GOT3 (cell line): ENCODE measurements around the gene NXT1.

Experiments used
- DNase-seq: peaks from one replicate; lab custom pipeline; 2025; ENCODE audit warnings: mixed read lengths; lab: John Stamatoyannopoulos, UW

The NXT1 gene

DNA sequence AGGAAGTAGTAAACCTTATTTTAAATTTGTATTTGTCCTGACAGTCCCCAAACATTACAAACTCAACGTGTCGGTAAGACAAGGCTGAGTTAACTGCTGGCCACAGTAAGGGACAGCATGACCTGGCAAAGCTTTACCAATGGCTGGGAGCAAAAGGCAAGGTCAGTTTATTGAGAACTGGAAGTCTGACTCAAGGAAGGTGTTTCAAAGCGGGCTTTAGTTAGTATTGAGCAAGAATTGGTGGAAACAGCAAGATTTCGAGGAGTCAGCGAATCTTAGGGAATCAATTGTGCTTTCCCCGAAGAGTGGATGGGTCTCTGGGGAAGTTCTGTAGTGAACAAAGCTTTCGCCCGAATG is 10.5 kb downstream of the NXT1 start:
- no peak for DNase-seq

DNA sequence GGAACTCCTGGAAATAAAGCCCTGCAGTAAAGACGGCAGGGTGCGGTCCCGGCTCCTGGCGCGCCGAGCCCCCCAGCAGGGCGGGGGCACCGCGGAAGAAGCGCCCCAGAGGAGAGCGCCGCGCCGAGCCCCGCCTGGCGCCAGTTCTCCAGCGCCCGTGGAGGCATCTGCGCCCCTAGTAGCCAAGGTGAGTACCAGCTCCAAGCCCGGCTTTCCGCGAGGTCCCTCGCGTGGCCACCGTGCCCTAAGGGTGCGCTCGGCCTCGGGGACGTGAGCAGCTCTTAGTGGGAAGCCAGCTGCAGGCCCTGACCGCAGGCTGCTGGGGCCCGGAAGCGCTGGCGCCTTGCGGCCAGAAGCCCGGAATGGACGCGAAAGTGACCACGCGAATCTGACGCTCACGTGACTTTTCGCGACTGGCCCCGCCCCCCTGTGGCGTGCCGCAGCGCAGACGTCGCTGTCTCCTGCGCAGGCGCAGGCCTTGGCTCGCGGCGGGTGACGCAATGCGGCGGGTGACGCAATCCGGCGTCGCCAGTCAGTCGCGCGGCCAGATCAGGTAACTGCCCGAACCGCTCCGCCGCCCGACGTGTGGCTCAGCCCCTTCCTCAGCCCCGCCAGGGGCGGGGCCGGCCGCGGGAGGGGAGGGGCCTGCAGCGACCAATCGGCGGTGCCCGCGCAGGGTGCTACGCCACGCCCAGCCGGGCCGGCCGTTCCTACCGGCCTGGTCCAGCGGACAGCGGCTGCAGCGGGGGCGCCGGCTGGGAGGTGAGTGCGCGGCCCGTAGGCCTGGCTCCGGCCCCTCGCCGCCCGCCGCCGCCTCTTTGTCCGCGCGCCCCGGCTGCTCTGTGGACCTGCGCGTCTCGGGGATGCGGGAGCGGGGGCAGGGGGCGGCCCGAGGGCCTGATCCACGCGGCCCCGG is 11.1 kb downstream of the NXT1 start, which contains the start of gene GZF1:
Gene GZF1, plus strand, starts transcription at position 707 of the 916 bp plus-strand sequence. CDS start 2,202 bp downstream, outside the sequence.
- DNase-seq = peak; percentile 99

DNA sequence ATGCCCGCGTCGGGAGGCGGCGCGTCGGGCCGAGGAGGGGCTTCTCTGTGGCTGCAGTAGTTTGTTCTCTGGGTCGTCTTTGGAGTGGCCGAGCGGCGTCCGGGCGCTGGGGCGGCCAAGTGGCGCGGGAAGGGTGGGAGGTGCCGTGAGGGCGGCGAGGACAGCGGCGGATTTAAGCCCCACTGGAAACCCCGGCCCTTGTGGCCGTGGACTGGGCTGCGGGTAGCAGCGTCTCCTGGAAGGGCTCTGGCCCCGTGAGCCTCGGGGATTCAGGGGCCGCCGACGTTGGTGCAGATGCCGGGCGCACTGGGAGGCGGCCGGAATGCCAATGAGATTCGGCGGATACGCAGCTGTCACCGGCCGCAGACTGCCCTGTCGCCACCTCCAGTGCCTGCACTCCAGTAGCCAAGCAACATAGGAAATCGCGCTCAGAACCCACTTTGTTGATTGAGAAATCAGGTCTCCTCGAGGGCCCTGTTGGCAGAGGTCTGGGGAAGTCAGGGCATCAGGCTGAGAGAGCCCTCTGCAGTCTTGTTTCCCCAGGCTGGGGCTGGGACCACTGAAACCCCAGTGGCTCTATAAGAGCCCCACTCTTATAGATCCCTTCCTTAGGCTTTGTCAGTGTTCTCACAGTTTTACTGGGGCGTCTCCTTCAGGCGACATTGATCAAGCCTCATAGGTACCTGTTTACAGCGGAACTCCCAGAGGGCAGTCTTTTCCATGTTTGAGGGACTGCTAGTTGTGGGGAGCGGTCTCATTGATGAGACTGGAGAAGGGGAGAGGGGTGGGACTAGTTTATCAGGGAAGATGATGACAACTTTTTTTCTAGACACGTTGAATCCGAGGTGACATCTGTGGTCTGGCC is 12.0 kb downstream of the NXT1 start:
- DNase-seq = no peak

DNA sequence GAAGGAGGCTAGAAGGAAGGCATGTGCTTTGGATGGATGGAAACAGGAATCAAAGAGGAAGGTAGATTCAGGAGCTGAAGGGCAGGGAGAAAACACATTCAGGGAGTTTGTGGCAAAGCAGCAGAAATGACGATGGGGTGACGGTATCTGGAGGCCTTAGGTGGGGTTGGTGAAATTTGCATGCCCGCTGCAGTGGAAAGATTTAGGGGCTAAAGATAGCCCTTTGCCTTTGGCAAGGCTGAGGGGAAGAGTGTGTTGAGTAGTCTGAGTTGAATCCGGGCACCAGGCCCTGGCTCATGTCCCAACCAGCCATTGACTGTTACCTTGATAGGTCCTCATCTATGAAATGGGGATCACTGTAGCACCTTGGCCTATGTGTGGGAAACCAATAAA is 12.7 kb downstream of the NXT1 start:
- no peak for DNase-seq

DNA sequence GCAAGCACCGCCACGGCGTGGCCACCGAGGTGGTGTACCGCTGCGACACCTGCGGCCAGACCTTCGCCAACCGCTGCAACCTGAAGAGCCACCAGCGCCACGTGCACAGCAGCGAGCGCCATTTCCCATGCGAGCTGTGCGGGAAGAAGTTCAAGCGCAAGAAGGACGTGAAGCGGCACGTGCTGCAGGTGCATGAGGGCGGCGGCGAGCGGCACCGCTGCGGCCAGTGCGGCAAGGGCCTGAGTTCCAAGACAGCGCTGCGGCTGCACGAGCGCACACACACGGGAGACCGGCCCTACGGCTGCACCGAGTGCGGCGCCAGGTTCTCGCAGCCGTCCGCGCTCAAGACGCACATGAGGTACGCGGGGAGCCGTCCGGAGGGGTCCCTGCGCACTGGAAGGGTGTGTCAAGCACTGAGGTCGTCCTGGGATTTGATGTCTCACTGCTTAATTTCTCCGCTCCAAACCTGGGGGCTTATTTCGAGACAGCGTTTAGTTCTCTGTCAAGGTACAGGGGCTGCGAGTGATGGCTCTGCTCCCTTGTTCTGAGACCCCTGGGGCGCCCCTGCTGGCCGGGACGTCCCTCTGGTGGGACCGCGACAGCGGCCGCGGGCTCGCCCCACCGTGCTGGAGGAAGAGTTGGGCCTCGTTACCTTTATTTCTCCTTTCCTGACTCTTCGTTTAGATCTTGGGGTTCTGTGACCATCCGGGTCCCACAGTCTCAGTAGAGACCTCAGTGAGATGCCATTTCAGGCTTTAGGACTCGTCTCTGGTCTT is 15.0 kb downstream of the NXT1 start:
- no peak for DNase-seq

DNA sequence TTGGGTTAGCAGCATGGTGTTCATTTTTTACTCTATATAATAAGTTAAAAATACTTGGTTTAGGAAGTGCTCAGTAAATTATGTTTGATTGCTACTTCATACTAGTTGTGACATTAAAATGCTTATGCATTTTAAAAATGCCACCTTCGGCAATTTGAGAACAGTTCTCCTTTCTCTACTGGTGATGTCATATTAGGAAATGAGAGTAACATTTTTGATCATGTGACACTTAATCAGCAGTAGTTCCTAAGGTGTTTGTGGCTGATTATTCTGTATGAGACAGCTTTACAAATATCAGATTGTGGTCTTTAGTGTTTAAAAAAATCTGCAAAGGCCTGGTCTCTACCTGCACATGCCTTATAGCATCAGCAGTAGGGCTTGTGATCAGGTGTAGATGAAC is 15.8 kb downstream of the NXT1 start:
- no peak for DNase-seq

DNA sequence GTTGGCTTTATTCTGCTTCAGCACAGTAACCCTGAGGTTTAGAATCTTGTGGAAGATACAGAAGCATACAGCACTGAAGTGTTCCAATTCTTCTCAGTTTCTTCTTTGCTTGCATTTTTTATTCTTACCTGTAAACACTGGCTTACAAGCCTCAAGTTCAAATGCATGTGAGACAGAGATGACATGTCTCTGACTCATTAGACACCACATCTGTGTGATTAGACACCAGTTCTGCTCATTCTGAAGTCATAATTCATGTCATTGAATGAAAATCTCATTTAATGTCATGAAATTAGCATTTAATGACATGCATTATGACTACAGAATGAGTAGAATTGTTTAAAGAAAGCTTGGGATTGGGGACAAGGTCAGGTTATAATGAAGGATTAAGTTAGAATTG is 17.2 kb downstream of the NXT1 start:
- no peak for DNase-seq

DNA sequence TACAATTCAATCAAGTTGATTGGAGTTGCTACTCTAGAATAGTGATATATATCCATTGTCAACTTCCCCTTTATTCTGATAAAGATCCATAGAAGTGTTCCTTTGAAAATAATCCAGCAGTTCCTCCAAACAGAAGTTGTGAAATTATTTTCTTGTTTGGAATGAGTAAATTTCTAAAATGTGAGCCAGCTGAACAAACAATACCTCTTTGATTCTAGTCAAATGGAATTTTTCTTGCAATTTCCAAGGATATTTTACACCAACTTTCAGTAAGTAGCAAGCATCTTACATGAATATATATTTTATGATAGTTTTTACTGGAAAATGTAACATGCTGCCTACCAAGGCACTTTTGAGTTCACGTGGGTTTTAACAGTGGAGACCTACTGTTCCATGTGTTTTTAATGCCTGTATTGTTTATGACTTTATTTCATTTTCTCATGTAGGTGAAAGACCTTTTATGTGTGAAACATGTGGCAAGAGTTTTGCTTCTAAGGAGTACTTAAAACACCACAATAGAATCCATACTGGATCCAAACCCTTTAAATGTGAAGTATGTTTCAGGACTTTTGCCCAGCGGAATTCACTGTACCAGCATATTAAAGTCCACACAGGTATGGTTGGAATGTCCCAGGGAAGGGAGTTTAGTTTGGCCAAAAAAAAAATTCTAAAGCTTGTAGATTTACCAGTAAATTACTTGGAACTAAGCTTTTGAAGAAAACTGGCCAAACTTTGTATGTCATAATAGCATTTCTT is 17.9 kb downstream of the NXT1 start:
- DNase-seq = no peak

DNA sequence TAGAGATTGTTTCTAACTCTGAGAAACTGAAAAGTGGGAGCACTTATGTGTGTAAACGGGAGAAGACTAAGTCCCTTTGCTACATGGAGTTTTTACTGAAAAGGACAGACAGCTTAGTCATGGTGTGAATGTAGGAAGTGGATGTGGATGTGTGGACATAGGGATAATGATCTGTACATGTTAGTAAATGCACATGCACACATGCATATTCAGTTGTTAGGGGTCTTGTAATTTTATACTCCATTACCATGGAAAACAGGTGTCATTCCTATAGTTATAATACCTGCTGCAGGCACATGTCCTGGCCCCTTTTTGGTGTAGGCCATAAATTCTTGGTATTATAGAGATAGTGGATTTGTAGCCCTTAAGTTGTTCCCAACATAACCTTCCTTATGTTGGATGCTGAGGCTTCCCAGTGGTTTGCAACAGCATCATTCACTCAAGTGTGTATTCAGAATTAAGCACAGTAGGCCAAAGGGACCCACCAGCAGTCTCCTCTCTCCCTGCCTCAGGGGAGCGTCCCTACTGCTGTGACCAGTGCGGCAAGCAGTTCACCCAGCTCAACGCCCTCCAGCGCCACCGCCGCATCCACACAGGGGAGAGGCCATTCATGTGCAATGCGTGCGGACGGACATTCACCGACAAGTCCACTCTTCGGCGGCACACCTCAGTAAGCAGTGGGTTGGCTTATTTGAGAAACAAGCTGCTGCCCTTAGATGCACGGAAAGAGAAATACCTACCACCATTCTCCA is 18.7 kb downstream of the NXT1 start:
- no peak for DNase-seq

DNA sequence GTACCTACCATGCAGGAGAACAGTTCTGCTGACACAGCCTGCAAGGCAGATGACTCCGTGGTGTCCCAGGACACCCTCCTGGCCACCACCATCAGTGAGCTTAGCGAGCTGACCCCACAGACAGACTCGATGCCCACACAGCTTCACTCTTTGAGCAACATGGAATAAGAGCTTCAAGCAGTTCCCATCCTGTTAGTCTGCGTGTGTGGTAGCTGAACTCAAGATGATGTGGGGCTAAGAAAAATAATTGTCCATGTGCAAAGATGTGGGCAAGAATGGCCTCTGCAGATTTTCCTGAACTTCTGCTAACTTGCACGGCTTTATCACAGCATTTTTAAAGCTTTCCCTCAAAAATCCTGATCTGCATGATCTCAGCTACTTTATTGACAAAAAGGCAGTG is 19.7 kb downstream of the NXT1 start:
- no peak for DNase-seq

DNA sequence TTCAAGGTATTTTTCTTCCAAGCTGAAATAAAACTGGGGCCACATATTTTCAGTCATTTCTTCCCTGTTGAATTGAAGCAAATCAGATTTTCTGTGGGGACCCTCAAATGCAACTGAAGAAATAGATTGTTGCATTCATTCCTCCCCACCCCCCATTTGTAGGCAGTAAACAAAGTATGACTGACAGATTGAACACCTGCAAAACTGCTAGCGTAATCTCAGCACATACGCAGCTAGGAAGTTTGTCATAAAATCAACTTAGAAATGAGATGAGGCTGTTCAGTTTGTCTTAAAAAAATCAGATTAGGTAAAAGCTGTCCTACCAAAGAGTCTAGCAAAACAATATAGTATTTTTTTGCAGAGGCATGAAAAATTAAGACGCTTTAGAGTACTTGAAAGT is 20.3 kb downstream of the NXT1 start:
- no peak for DNase-seq

DNA sequence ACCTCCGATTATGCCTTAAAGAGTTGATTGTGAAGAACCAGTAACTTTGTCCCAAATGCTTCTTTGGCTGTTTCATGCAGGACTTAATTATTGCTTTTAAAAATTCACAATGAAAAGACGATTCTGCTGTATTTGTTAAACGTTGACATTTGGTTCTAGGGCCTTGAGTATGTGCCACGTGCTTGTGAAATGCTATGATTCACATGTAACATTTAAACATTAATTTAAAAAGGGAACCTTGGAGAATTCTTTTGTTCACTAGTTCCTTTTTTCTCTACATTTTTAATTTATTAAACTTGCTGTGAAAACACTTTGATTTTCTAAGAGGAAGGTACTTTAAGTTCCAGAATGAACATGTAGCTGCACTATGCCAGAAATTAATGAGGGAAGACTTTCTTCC is 20.9 kb downstream of the NXT1 start:
- DNase-seq = no peak

DNA sequence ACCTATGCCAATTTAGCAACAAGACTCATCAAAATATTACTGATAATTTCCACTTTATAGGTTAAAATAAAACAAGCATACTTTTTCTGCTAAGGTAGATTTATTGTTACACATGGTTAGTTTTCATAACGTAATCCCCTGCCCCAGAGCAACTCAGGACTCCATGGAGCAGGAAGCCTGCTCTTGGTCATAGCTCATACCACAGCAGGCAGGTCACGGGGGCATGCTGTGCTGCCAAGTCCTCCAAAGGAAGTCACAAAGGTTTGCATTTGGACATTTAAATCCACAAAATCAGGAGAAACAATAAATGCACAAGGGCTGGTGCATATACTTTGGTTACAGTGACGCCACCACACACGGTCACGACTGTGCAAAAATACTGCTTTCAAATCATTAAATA is 23.9 kb downstream of the NXT1 start:
- DNase-seq = no peak

DNA sequence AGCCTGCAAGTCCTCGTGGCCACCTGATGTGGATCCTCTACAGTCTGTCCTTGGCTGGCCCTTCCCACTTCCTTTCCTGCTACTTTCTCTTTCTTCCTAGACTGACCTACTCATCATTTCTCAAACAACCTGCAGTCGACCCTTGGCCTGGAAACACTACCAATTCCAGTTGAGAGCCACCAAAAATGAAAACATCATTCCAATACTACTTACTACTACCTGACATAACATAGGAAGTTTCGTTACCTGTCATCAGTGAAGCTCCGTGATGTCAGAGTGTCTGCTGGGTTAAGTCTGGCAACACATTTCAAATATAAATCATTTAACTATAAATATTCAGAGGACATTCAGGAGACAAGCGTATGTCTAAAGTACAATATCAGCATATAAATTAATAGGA is 25.2 kb downstream of the NXT1 start:
- DNase-seq = no peak

DNA sequence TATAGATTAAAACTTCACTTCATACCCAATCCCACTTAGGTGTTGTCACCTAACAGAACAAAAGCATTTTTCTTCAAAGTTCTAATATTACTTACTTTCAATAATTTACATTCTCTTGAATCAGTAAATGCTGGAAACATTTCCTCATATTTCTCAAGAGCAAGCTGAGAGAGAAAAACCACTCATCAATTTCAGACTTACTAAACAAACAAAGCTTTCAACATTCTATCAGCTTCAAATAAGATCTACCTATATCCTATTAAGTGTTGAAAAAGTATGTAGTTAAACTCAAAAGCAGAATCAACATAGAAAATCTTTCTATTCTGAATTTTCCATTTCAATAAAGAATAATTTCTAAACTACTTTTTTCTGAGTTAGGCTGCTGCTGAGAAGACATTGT is 29.2 kb downstream of the NXT1 start:
- DNase-seq = no peak

DNA sequence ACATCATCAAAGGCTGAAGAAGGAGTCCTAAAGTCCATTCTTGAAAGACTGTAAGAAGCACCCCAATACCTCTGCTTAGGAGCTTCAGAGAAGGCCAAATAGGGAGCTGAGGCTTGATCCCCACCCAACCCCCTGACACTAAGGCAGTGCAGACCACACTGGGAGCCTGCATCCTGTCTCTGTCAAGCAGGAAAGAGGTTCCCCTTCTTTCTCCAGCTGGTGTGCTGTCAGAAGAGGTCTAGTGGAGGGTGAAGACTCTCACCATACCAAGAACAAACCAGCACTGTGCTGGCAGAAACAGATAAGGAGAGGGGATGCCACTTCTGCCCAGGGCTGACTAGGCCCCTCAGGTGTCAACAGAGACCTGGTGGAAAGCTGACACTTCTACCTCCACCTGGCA is 31.3 kb downstream of the NXT1 start:
- no peak for DNase-seq

DNA sequence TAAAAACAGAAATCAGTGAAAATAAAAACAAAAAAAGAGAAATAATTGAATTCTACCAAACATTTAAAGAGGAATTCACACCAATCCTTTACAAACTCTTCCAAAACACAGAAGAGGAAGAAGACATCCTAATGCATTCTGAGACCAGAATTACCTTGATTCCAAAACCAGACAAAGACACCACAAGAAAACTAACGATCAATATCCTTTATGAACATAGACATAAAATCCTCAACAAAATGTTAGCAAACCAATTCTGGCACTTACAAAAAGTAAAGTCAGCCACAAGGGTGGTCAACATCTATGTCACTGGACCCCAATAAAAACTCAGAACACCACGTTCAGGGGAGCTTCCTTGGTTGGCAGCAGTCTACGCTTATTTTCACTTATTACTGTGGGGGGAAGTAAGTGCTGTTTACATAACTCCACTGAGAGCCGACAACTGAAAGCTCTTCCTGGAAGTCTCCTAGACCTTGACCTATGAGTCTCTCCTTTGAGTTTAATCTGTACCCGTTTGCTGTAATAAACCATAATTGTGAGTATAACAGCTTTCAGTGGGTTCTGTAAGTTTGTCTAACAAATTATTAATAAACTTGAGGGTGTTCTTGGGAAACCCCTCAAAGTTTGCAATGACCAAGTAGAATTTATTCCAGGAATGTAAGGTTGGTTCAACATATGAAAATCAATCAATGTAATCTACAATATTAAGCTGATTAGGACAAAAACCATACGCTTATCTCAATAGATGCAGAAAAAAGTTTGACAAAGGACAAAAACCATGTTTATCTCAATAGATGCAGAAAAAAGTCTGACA is 35.9 kb downstream of the NXT1 start:
- DNase-seq = no peak

DNA sequence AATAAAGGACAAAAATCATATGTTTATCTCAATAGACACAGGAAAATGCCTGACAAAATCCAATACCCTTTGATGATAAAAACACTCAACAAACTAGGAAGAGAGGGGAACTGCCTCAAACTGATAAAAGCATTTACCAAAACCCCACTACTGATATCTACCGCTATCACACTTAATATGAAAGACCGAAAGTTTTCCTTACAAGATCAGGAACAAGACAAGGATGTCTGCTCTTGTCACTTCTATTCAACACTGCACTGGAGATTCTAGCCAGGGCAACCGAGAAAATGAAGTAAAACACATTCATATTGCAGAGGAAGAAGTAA is 36.5 kb downstream of the NXT1 start:
- DNase-seq = no peak

DNA sequence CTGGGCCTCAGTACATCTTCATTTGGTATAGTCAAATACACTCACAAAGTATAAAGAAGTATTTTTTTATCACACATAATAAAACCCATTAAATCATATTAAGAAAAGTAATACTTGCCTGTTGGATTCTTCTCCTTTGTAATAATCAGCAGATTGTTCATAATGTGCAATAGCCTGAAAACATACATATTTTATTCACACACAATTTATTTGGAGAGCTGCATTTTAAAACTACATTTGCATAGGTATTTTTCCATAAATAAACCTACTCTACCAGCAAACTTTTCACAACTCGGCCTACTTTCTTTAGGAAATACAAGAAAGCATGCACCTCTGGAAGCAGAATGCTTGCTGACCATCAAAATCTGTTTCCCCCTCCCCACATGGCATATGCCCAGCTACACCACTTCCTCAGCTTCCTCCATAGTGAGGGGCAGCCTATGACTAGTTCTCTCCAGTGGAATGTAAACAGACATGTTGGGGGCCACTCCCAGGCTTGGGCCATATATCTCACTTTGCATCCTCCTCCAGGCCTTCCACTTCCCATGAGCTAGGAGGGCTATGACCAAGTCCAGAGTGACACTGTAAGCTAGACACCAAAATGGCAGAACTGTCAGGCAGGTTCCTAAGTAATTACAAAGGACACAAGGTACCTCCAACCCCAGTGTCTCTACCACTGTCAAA is 39.6 kb downstream of the NXT1 start:
- no peak for DNase-seq
